HL-60 (cell line): ENCODE measurements around the gene HDAC9.

ENCODE experiments used
- DNase-seq, 2 experiments: peaks; one replicate each; pipeline ENCODE4 v3.0.0-alpha.2; 2010 to 2020; ENCODE audit warnings: low read depth in 1 of 2, low spot score in 1 of 2
- H3K27ac ChIP-seq: fragments of 250-450 bp; sonication (Bioruptor Pico); replicated peaks from 2 replicates; pipeline ENCODE4 v1.5.1; 2020; ENCODE audit warnings: mild to moderate bottlenecking, moderate library complexity
- H3K27me3 ChIP-seq: fragments of 250-450 bp; sonication (Bioruptor Pico); 2 replicates; pipeline ENCODE4 v1.5.1; 2021; ENCODE audit warnings: mild to moderate bottlenecking, moderate library complexity; ENCODE audit not compliant: insufficient read depth, poor library complexity, severe bottlenecking
- H3K4me3 ChIP-seq: replicated peaks from 2 replicates; pipeline ENCODE4 v1.5.1; 2011; ENCODE audit warnings: mild to moderate bottlenecking, control low read depth, low read length; ENCODE audit not compliant: insufficient read depth
- CTCF ChIP-seq: IDR thresholded peaks from one replicate; pipeline ENCODE4 v1.5.1; 2011; ENCODE audit warnings: low read length, control low read depth, inconsistent platforms; ENCODE audit not compliant: insufficient read depth
- GABPA ChIP-seq: IDR thresholded peaks from 2 replicates; pipeline ENCODE4 v1.6.1; 2012; ENCODE audit warnings: low read depth
- POLR2AphosphoS5 ChIP-seq: IDR thresholded peaks from 2 replicates; pipeline ENCODE4 v1.6.1; 2012; ENCODE audit warnings: low read depth
- SPI1 ChIP-seq: IDR thresholded peaks from 2 replicates; pipeline ENCODE4 v1.6.1; 2012; ENCODE audit warnings: low read depth, mild to moderate bottlenecking, borderline replicate concordance
- TF ChIP-seq, protein P1 (sequence below): IDR thresholded peaks from 2 replicates; pipeline ENCODE4 v1.6.1; 2012; ENCODE audit warnings: low read depth; ENCODE audit not compliant: insufficient replicate concordance

HDAC9 gene

DNA sequence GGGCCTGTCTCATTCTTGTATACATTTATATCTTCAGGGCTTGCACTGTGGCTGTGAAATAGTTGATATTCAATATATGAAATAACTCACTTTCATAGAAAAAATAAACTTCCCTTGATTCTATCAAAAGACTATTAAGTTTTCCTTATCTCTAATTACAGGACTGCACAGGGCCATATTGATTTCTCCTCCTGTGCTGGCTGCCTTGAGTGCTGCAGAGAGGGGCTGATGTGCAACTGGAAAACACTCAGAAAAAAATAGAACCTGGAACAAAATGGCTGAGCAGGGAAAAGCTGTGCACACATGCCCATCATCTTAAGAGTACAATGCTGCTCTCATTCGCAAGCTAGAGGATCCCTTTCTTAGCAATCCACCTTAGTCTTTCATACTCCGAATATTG is 5.9 kb upstream of the HDAC9 start:
- H3K4me3 ChIP-seq = no peak overlapping the region
- TF ChIP-seq SPI1 = no peak
- TF ChIP-seq, protein P1, sequence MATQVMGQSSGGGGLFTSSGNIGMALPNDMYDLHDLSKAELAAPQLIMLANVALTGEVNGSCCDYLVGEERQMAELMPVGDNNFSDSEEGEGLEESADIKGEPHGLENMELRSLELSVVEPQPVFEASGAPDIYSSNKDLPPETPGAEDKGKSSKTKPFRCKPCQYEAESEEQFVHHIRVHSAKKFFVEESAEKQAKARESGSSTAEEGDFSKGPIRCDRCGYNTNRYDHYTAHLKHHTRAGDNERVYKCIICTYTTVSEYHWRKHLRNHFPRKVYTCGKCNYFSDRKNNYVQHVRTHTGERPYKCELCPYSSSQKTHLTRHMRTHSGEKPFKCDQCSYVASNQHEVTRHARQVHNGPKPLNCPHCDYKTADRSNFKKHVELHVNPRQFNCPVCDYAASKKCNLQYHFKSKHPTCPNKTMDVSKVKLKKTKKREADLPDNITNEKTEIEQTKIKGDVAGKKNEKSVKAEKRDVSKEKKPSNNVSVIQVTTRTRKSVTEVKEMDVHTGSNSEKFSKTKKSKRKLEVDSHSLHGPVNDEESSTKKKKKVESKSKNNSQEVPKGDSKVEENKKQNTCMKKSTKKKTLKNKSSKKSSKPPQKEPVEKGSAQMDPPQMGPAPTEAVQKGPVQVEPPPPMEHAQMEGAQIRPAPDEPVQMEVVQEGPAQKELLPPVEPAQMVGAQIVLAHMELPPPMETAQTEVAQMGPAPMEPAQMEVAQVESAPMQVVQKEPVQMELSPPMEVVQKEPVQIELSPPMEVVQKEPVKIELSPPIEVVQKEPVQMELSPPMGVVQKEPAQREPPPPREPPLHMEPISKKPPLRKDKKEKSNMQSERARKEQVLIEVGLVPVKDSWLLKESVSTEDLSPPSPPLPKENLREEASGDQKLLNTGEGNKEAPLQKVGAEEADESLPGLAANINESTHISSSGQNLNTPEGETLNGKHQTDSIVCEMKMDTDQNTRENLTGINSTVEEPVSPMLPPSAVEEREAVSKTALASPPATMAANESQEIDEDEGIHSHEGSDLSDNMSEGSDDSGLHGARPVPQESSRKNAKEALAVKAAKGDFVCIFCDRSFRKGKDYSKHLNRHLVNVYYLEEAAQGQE = no peak
- TF ChIP-seq POLR2AphosphoS5 = no peak
- no peak for TF ChIP-seq CTCF
- no peak for TF ChIP-seq GABPA
- no peak for DNase-seq
- no peak overlapping the region for H3K27ac ChIP-seq
- no peaks in the 10 kb centered on the region for H3K27me3 ChIP-seq

DNA sequence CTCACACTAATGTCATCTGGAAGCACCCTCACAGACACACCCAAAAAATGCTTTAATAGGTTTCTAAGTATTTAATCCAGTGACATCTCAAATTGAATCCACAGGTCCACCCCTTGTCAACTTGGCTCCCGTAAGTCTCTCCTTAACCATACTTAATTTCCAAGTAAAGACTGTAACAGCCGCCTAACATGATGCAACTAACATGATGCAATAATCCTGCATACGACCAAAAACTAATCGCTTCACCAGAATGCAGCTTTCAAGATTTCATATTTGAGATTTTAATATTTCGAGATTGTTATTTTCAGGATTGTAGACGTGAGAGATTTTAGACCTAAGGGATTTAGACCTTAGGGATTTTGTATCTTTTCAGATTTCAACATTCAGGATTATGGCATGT is 3.7 kb upstream of the HDAC9 start:
- DNase-seq = no peak
- no peaks in the 10 kb centered on the region for H3K27me3 ChIP-seq
- TF ChIP-seq GABPA (no peak), SPI1 (no peak), POLR2AphosphoS5 (no peak), CTCF (no peak)
- TF ChIP-seq, protein P1 = no peak
- no peak overlapping the region for H3K4me3 ChIP-seq
- H3K27ac ChIP-seq = no peak overlapping the region

- no peak for DNase-seq
- TF ChIP-seq CTCF (no peak), SPI1 (no peak), POLR2AphosphoS5 (no peak), GABPA (no peak)
- TF ChIP-seq, protein P1 = no peak
- Histone ChIP-seq H3K4me3 (no peak overlapping the region), H3K27ac (no peak overlapping the region), H3K27me3 (no peaks in the 10 kb centered on the region)
These were observed 1.1 kb upstream of the HDAC9 start for GRCh38 chr7:18494406-18494805.
